ENCODE results near the gene MICAL3.
A peak's percentile ranks its signal among the peaks of the same experiment; 100 is the strongest.

The MICAL3 gene

GRCh38 chr22:17946662-17947367 lies 77.5 kb downstream of the MICAL3 start:
- H3K4me3 ChIP-seq (ENCODE audit: insufficient read length, low read depth), result no peak overlapping the region
- no peaks in the 10 kb centered on the region for H3K9me3 ChIP-seq (ENCODE audit: insufficient read depth, low read length)
- H3K4me1 ChIP-seq (ENCODE audit: insufficient read depth, insufficient read length), result peaks cover 24% of the 10 kb centered on the region
- no peak overlapping the region for H3K9ac ChIP-seq (ENCODE audit: insufficient read length, low read depth)
- peaks cover 10% of the 10 kb centered on the region for H3K36me3 ChIP-seq (ENCODE audit: insufficient read depth, insufficient read length, low read length)
- no peaks in the 10 kb centered on the region for H3K27me3 ChIP-seq (ENCODE audit: insufficient read depth, insufficient read length)
- no peak for TF ChIP-seq ZNF274 (IDR thresholded peaks at IDR 0.05; ENCODE audit: low read depth, low read length)
- TF ChIP-seq YY1 (IDR thresholded peaks at IDR 0.05; ENCODE audit: insufficient read depth, insufficient read length), result no peak
- TF ChIP-seq SUZ12 (IDR thresholded peaks at IDR 0.05; ENCODE audit: extremely low read depth, insufficient read depth, insufficient read length), result no peak
- no peak for DNase-seq (ENCODE audit: low read depth, low spot score)

GRCh38 chr22:17945888-17946648 lies 78.3 kb downstream of the MICAL3 start:
- no peak overlapping the region for H3K4me3 ChIP-seq (ENCODE audit: insufficient read length, low read depth)
- no peak for DNase-seq (ENCODE audit: low read depth, low spot score)
- peaks cover 12% of the 10 kb centered on the region for H3K36me3 ChIP-seq (ENCODE audit: insufficient read depth, insufficient read length, low read length)
- no peaks in the 10 kb centered on the region for H3K9me3 ChIP-seq (ENCODE audit: insufficient read depth, low read length)
- H3K4me1 ChIP-seq (ENCODE audit: insufficient read depth, insufficient read length), result peaks cover 25% of the 10 kb centered on the region
- no peaks in the 10 kb centered on the region for H3K27me3 ChIP-seq (ENCODE audit: insufficient read depth, insufficient read length)
- peak overlapping the region; percentile 36 for H3K9ac ChIP-seq (ENCODE audit: insufficient read length, low read depth)
- TF ChIP-seq SUZ12 (IDR thresholded peaks at IDR 0.05; ENCODE audit: extremely low read depth, insufficient read depth, insufficient read length), result no peak
- no peak for TF ChIP-seq YY1 (IDR thresholded peaks at IDR 0.05; ENCODE audit: insufficient read depth, insufficient read length)
- no peak for TF ChIP-seq ZNF274 (IDR thresholded peaks at IDR 0.05; ENCODE audit: low read depth, low read length)

- H3K36me3 ChIP-seq (ENCODE audit: insufficient read depth, insufficient read length, low read length), result peaks cover 12% of the 10 kb centered on the region
- H3K4me3 ChIP-seq (ENCODE audit: insufficient read length, low read depth), result no peak overlapping the region
- TF ChIP-seq YY1 (IDR thresholded peaks at IDR 0.05; ENCODE audit: insufficient read depth, insufficient read length), result no peak
- TF ChIP-seq ZNF274 (IDR thresholded peaks at IDR 0.05; ENCODE audit: low read depth, low read length), result no peak
- no peak for TF ChIP-seq SUZ12 (IDR thresholded peaks at IDR 0.05; ENCODE audit: extremely low read depth, insufficient read depth, insufficient read length)
- H3K9ac ChIP-seq (ENCODE audit: insufficient read length, low read depth), result peak overlapping the region; percentile 36
- DNase-seq (ENCODE audit: low read depth, low spot score), result no peak
- no peaks in the 10 kb centered on the region for H3K9me3 ChIP-seq (ENCODE audit: insufficient read depth, low read length)
- H3K4me1 ChIP-seq (ENCODE audit: insufficient read depth, insufficient read length), result peaks cover 25% of the 10 kb centered on the region
- no peaks in the 10 kb centered on the region for H3K27me3 ChIP-seq (ENCODE audit: insufficient read depth, insufficient read length)
Measured at GRCh38 chr22:17945156-17945887, 79.0 kb downstream of the MICAL3 start.

GRCh38 chr22:17944256-17944655 lies 80.1 kb downstream of the MICAL3 start:
- H3K9ac ChIP-seq (ENCODE audit: insufficient read length, low read depth), result no peak overlapping the region
- H3K4me1 ChIP-seq (ENCODE audit: insufficient read depth, insufficient read length), result peaks cover 22% of the 10 kb centered on the region
- no peaks in the 10 kb centered on the region for H3K27me3 ChIP-seq (ENCODE audit: insufficient read depth, insufficient read length)
- no peak overlapping the region for H3K4me3 ChIP-seq (ENCODE audit: insufficient read length, low read depth)
- DNase-seq (ENCODE audit: low read depth, low spot score), result no peak
- no peaks in the 10 kb centered on the region for H3K9me3 ChIP-seq (ENCODE audit: insufficient read depth, low read length)
- peaks cover 12% of the 10 kb centered on the region for H3K36me3 ChIP-seq (ENCODE audit: insufficient read depth, insufficient read length, low read length)
- no peak for TF ChIP-seq YY1 (IDR thresholded peaks at IDR 0.05; ENCODE audit: insufficient read depth, insufficient read length)
- no peak for TF ChIP-seq ZNF274 (IDR thresholded peaks at IDR 0.05; ENCODE audit: low read depth, low read length)
- TF ChIP-seq SUZ12 (IDR thresholded peaks at IDR 0.05; ENCODE audit: extremely low read depth, insufficient read depth, insufficient read length), result no peak

GRCh38 chr22:17943533-17944249 lies 80.7 kb downstream of the MICAL3 start:
- TF ChIP-seq YY1 (IDR thresholded peaks at IDR 0.05; ENCODE audit: insufficient read depth, insufficient read length), result no peak
- no peak for TF ChIP-seq ZNF274 (IDR thresholded peaks at IDR 0.05; ENCODE audit: low read depth, low read length)
- TF ChIP-seq SUZ12 (IDR thresholded peaks at IDR 0.05; ENCODE audit: extremely low read depth, insufficient read depth, insufficient read length), result no peak
- H3K4me3 ChIP-seq (ENCODE audit: insufficient read length, low read depth), result no peak overlapping the region
- H3K9me3 ChIP-seq (ENCODE audit: insufficient read depth, low read length), result no peaks in the 10 kb centered on the region
- DNase-seq (ENCODE audit: low read depth, low spot score), result no peak
- H3K9ac ChIP-seq (ENCODE audit: insufficient read length, low read depth), result no peak overlapping the region
- peaks cover 13% of the 10 kb centered on the region for H3K36me3 ChIP-seq (ENCODE audit: insufficient read depth, insufficient read length, low read length)
- H3K4me1 ChIP-seq (ENCODE audit: insufficient read depth, insufficient read length), result peaks cover 23% of the 10 kb centered on the region
- H3K27me3 ChIP-seq (ENCODE audit: insufficient read depth, insufficient read length), result no peaks in the 10 kb centered on the region

- DNase-seq (ENCODE audit: low read depth, low spot score), result no peak
- Histone ChIP-seq H3K9ac (ENCODE audit: insufficient read length, low read depth) (no peak overlapping the region), H3K4me1 (ENCODE audit: insufficient read depth, insufficient read length) (peaks cover 27% of the 10 kb centered on the region), H3K36me3 (ENCODE audit: insufficient read depth, insufficient read length, low read length) (peaks cover 16% of the 10 kb centered on the region), H3K27me3 (ENCODE audit: insufficient read depth, insufficient read length) (no peaks in the 10 kb centered on the region), H3K9me3 (ENCODE audit: insufficient read depth, low read length) (no peaks in the 10 kb centered on the region), H3K4me3 (ENCODE audit: insufficient read length, low read depth) (no peak overlapping the region)
- TF ChIP-seq YY1 (IDR thresholded peaks at IDR 0.05; ENCODE audit: insufficient read depth, insufficient read length), result no peak
- no peak for TF ChIP-seq ZNF274 (IDR thresholded peaks at IDR 0.05; ENCODE audit: low read depth, low read length)
- no peak for TF ChIP-seq SUZ12 (IDR thresholded peaks at IDR 0.05; ENCODE audit: extremely low read depth, insufficient read depth, insufficient read length)
Measured at GRCh38 chr22:17942721-17943120, 81.6 kb downstream of the MICAL3 start.

Data from NT2/D1 (cell line).